Amygdala (tissue), 56 donors: Measurements from ENCODE around the gene SLC39A6.
A peak's percentile ranks its signal among the peaks of the same experiment; 100 is the strongest.
"Not testable (repeated sequence)": the region's sequence is repeated elsewhere in the genome, so short reads cannot be mapped to it uniquely, and the experiment has no call there.

ENCODE experiments used
- DNase-seq, 56 donors: peaks; one replicate each; lab custom pipeline; 2025; lab: John Stamatoyannopoulos, UW

The SLC39A6 gene

GRCh38 chr18:36129300-36130038 lies at the start of gene SLC39A6, which contains the start of gene ELP2:
SLC39A6 (minus strand) TSS chr18:36129340; CDS start chr18:36127007, 2,333 bp downstream.
ELP2 (plus strand) TSS chr18:36129899; CDS start chr18:36129934, 35 bp downstream.
- peak; percentile 49 to 97 (median 92) for DNase-seq

GRCh38 chr18:36177913-36178312 lies 48.8 kb upstream of the SLC39A6 start:
- no peak for DNase-seq

DNA sequence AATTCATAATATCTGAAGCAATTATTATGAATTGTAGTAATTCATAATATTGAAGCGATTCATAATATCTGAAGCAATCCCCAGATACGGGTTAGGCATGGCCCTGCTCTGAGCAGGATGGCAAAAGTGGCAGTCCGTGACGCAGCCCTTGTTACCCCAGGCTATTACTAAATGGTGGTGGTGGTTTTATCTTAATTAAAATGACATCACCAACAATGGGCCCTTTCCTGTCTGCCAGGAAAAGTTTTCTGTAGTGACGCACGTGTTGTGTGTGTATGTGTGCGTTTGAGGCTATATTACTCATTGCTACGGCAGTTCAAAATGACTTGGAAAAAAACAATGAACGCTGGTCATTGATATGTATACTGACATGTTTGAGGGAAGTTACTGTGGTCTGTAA lies 47.6 kb upstream of the SLC39A6 start:
- no peak for DNase-seq

GRCh38 chr18:36176177-36176584 lies 47.0 kb upstream of the SLC39A6 start:
- DNase-seq: no peak

- DNase-seq: no peak
Observed at GRCh38 chr18:36175481-36175880, 46.3 kb upstream of the SLC39A6 start.

- no peak for DNase-seq
Observed at GRCh38 chr18:36169938-36170337, 40.8 kb upstream of the SLC39A6 start.

DNA sequence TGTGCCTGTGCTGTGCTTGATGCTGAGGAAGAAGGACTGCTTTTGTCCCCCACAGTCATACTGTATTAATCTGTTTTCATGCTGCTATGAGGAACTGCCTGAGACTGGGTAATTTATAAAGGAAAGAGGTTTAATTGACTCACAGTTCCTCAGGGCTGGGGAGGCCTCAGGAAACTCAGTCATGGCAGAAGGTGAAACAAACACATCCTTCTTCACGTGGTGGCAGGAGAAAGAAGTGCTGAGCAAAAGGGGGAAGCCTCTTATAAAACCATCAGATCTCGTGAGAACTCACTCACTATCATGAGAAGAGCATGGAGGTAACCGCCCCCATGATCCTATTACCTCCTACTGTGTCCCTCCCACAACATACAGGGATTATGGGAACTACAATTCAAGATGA lies 39.2 kb upstream of the SLC39A6 start:
- DNase-seq: not testable (repeated sequence)

DNA sequence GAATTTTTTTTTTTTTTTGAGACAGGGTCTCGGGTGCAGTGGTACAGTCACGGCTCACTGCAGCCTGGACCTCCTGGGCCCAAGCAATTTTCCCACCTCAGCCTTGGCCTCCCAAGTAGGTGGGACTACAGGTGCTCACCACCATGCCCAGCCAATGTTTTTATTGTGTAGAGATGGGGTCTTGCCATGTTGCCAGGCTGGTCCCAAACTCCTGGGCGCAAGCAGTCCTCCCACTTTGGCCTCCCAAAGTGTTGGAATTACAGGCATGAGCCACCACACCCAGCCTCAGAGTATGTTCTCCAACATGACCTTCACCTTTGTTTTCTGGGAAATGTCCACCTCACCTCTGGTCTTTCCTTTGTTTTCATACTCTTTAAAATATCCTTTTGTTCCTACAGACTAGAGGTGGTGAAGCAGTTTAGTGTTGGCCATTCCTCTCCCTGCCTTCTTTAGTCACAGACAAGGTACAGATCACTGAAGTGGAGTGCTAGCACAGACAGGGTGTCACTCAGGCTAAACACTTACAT lies 38.6 kb upstream of the SLC39A6 start:
- no peak for DNase-seq

- DNase-seq: no peak
Observed at GRCh38 chr18:36162981-36163380, 33.8 kb upstream of the SLC39A6 start.

GRCh38 chr18:36160959-36161371 lies 31.8 kb upstream of the SLC39A6 start:
- no peak for DNase-seq

GRCh38 chr18:36158266-36158867 lies 29.2 kb upstream of the SLC39A6 start:
- no peak for DNase-seq

DNA sequence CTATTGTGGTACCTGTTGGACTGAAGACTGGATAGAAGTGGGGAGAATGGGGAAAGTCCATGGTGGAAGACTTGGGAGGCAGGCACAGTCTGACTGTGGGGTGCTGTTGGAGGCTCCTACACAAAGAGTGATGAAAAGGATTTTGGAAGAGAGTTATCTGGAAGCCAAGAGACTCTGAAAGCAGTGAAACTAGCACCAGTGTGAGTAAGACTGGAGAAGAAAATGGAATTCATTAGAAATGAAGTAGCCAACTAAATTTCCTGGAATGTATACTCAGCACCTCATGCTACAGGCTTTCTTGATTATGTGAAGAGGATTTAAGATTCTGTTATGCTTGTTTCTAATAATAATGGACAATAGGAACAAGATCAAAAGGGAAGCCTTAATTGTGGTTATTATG lies 28.3 kb upstream of the SLC39A6 start:
- no peak for DNase-seq

DNA sequence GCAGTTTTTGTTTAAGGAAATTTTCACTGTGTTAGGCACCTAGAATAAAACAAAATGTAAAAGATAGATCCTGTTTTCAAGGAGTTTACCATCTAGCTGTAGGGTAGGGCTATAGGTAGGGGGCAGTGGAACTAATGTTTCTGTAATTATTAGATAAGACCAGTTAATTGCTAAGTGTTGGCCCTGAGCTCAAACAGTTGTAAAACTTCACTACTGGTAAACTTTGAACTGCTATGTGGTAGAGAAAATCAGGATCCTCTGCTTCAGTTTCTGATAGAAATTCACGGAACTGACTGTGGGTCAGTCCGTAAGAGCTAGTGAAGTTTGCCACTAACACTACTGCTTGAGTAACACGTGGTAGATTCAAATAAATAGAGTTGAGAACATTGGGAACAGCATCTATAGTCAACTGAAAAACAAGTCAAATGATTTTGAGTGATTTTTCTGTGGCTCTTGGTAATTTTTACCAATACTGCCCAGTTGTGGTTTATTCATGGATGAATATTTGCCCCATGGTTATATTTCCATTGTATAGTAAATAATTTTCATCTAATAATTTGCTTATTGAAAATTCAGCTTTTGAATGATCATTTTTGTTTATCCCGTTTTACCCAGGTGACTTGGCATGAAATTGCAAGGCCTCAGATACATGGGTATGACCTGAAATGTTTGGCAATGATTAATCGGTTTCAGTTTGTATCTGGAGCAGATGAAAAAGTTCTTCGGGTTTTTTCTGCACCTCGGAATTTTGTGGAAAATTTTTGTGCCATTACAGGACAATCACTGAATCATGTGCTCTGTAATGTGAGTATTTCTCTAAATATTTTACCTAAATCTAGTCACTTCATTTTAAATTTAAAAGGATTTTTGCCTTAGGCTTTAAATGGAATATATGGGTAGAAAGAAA lies 27.0 kb upstream of the SLC39A6 start:
- DNase-seq: no peak

DNA sequence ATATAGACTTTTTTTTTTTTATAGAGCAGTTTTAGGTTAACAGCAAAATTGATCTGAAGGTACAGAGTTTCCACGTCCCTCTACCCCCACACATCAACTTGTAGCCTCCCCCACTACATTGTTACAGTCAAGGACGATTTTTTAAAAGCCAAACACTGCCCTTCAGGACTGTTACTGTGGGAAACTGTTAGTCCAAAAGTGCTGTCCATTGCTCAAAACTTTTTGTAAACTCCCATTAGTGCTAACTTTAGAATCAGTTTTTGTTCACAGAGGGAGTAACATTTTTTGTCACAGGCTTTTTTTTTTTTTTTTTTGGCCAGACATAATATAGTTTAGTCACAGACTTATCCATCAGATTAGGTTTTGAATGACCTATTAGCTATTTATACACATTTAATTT lies 24.6 kb upstream of the SLC39A6 start:
- no peak for DNase-seq

DNA sequence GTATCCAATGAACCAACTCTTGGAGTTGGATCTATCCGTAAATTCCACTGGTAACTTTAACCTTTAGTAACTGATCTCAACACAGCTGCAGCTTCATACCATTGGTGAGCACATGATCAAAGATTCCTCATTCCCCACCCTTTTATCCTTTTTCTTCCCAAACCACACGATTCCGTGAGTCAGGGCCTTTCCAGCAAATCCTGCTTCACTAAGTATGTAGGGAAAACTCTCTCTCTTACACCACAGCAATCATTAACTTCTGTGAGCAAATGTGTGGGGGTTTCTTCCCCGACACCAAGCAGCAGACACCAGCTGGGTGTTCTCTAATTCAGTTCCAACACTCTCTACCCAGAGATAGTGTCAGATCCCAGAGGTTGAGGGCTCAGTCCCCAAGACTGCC lies 24.1 kb upstream of the SLC39A6 start:
- DNase-seq: no peak

DNA sequence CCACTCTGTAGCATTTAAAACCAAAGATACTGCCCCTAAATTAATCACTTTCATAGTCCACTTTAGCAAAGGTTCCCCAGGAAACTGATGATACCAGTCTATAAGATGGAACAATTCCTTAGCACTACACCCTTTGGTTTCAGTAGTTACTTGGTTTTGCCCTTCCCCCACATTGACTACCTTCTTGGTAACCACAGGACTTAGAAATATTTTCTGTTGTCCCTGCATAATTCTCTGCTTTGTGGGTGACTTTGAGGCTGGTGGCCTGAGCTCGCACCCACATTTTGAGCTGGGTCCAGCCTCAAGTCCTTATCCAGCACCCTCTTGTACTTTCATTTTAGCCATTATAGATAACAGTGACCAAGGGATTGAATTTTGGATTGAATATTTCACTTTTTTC lies 23.6 kb upstream of the SLC39A6 start:
- DNase-seq: no peak

GRCh38 chr18:36149514-36150289 lies 20.6 kb upstream of the SLC39A6 start:
- DNase-seq: no peak

DNA sequence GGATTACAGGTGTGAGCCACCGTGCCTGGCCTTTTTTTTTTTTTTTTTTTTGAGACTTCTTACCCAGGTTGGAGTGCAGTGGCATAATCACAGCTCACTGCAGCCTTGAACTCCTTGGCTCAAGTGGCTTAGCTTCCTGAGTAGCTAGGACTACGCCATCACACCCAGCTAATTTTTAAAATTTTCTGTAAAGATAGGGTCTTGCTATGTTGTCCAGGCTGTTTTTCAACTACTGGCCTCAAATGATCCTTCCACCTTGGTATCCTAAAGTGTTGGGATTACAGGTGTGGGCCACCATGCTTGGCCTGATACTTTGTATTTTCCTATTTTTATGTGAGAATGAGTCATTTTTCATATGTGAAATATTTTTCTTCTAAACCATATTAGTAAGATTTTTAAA lies 14.3 kb upstream of the SLC39A6 start:
- no peak for DNase-seq

DNA sequence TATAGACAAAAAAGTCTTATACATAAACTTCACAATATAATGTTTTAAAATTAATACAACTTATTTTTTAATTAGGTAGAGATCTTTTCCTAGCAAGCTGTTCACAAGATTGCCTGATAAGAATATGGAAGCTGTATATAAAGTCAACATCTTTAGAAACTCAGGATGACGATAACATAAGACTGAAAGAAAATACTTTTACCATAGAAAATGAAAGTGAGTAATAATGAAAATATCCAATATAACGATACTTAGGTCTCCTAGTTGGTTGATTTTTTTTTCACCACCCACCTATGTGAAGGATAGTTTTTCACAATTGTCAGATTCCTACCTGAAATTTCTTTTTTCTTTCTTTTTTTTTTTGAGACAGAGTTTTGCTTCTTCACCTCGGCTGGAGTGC lies 13.6 kb upstream of the SLC39A6 start:
- DNase-seq: no peak

GRCh38 chr18:36141576-36141975 lies 12.4 kb upstream of the SLC39A6 start:
- DNase-seq: no peak
